K562 treated with DMSO at 1 percent for 12 hours (cell line): ENCODE results near the gene TM9SF1. TPM values are rescaled to one million over a fixed set of nuclear protein-coding genes. Genes with fewer than 3 reads are reported as not detected.

Source experiments
- total RNA-seq: library from RNA; unstranded; fragments of 300-600 nt; gene quantifications from 2 replicates; pipeline ENCODE4 v1.2.3, GENCODE V29; 2022; ENCODE audit not compliant: insufficient read depth

The TM9SF1 gene
- total RNA-seq, 1 experiment from 2014 or later, result 25.9 TPM

Other genes starting within 250 kb of the TM9SF1 start
- 36.4 and 41.1 TPM in 2 replicates for gene DHRS4, start 241.7 kb downstream of the TM9SF1 start, total RNA-seq
- gene DHRS4L2, start 206.5 kb downstream of the TM9SF1 start, total RNA-seq, result 17.5 and 22.7 TPM in 2 replicates
- gene CARMIL3, start 143.4 kb downstream of the TM9SF1 start, total RNA-seq, result 0.28 and 0.36 TPM in 2 replicates
- gene CPNE6, start 123.9 kb downstream of the TM9SF1 start, total RNA-seq, result not detected in 2 replicates
- 81.1 and 86.3 TPM in 2 replicates for gene PCK2, start 101.1 kb downstream of the TM9SF1 start, total RNA-seq
- 24.1 and 44.4 TPM in 2 replicates for gene DCAF11, start 80.7 kb downstream of the TM9SF1 start, total RNA-seq
- 1.7 and 2.1 TPM in 2 replicates for gene NRL, start 80.5 kb downstream of the TM9SF1 start, total RNA-seq
- not detected in 2 replicates for gene FITM1, start 64.8 kb downstream of the TM9SF1 start, total RNA-seq
- gene PSME1, start 59.2 kb downstream of the TM9SF1 start, total RNA-seq, result 173 and 189 TPM in 2 replicates
- gene EMC9, start 53.9 kb downstream of the TM9SF1 start, total RNA-seq, result 41.4 and 46.4 TPM in 2 replicates
- gene PSME2, start 48.8 kb downstream of the TM9SF1 start, total RNA-seq, result 145 and 149 TPM in 2 replicates
- gene RNF31, start 47.9 kb downstream of the TM9SF1 start, total RNA-seq, result 31.0 and 40.2 TPM in 2 replicates
- 12.0 and 15.5 TPM in 2 replicates for gene IRF9, start 34.2 kb downstream of the TM9SF1 start, total RNA-seq
- 0.75 and 2.7 TPM in 2 replicates for gene REC8, start 23.4 kb downstream of the TM9SF1 start, total RNA-seq
- 12.2 and 13.1 TPM in 2 replicates for gene IPO4, start 6.6 kb downstream of the TM9SF1 start, total RNA-seq
- 0.67 TPM in 1 of 2 replicates, not detected in the other for gene TSSK4, start 10.3 kb upstream of the TM9SF1 start, total RNA-seq
- gene CHMP4A, start 18.0 kb upstream of the TM9SF1 start, total RNA-seq, result 56.6 and 66.5 TPM in 2 replicates
- 3.7 and 15.6 TPM in 2 replicates for gene MDP1, start 20.6 kb upstream of the TM9SF1 start, total RNA-seq
- 134 and 179 TPM in 2 replicates for gene NEDD8, start 36.9 kb upstream of the TM9SF1 start, total RNA-seq
- 47.9 and 58.1 TPM in 2 replicates for gene GMPR2, start 37.5 kb upstream of the TM9SF1 start, total RNA-seq
- 17.2 and 19.4 TPM in 2 replicates for gene TINF2, start 47.2 kb upstream of the TM9SF1 start, total RNA-seq
- 0.58 TPM in 1 of 2 replicates, not detected in the other for gene TGM1, start 67.7 kb upstream of the TM9SF1 start, total RNA-seq
- gene RABGGTA, start 76.2 kb upstream of the TM9SF1 start, total RNA-seq, result 17.9 and 19.6 TPM in 2 replicates
- gene DHRS1, start 104.3 kb upstream of the TM9SF1 start, total RNA-seq, result 37.2 and 42.4 TPM in 2 replicates
- gene NOP9, start 104.4 kb upstream of the TM9SF1 start, total RNA-seq, result 3.9 and 10.9 TPM in 2 replicates
- gene CIDEB, start 112.5 kb upstream of the TM9SF1 start, total RNA-seq, result not detected in 2 replicates
- 2.5 and 11.2 TPM in 2 replicates for gene LTB4R2, start 114.7 kb upstream of the TM9SF1 start, total RNA-seq
- gene LTB4R, start 116.1 kb upstream of the TM9SF1 start, total RNA-seq, result 4.1 and 6.5 TPM in 2 replicates
- not detected in 2 replicates for gene ADCY4, start 139.6 kb upstream of the TM9SF1 start, total RNA-seq
- 0.67 TPM in 1 of 2 replicates, not detected in the other for gene RIPK3, start 144.6 kb upstream of the TM9SF1 start, total RNA-seq
- 1.1 and 1.3 TPM in 2 replicates for gene NFATC4, start 172.7 kb upstream of the TM9SF1 start, total RNA-seq
- 0.40 and 1.1 TPM in 2 replicates for gene NYNRIN, start 203.6 kb upstream of the TM9SF1 start, total RNA-seq
- 0.26 TPM in 1 of 2 replicates, not detected in the other for gene CBLN3, start 234.2 kb upstream of the TM9SF1 start, total RNA-seq
- 10.6 and 46.8 TPM in 2 replicates for gene KHNYN, start 234.5 kb upstream of the TM9SF1 start, total RNA-seq
- 50.9 and 59.5 TPM in 2 replicates for gene SDR39U1, start 247.3 kb upstream of the TM9SF1 start, total RNA-seq